GM18909 (cell line): ENCODE data around the gene VARS1.

ENCODE experiments used
- ATAC-seq: cut with Tn5 transposase; IDR thresholded peaks from one replicate; pipeline ENCODE4 v1.9.1; 2021; ENCODE audit warnings: mild to moderate bottlenecking; ENCODE audit not compliant: unreplicated experiment, poor library complexity

The VARS1 gene

DNA sequence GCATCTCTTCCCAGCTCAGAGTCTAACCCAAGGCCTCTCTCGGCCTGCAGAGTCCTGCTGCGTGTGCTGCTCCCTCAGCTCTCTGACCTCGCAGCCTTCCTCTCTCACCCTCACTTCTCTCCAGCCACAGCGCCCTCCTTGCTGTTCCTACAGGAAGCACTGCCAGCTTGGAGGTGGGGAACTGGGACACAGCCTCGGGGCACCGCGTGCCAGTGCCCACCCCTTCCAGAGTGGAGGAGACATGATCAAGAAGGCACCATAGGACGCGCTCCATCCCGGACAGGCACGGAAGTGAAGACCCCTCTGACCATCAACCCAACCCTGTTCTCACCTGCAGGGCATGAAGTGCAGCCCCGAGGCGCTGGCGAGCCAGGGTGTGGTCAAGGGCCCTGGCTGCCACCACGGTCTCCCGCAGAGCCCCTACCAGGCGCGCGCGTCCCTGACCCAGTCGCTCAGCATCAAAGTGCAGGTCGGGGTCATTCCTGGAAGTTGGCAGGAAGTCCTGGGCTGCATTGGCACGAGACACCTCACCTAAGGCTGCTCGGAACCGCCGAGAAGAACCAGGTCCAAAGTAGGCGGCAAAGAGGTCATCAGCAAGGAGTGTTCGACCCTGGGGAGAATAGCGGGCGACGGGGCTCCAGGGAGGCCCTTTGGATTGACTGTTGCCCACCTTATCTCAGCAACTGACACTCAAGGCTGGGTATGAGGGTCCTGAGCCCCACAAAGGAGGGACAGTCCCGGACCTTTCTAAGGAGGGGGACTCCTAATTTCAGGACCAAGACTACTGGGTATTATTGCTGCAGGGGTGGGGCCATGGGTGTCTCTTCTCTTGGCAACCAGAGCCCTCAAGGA is 19.7 kb downstream of the VARS1 start:
- ATAC-seq = no peak

DNA sequence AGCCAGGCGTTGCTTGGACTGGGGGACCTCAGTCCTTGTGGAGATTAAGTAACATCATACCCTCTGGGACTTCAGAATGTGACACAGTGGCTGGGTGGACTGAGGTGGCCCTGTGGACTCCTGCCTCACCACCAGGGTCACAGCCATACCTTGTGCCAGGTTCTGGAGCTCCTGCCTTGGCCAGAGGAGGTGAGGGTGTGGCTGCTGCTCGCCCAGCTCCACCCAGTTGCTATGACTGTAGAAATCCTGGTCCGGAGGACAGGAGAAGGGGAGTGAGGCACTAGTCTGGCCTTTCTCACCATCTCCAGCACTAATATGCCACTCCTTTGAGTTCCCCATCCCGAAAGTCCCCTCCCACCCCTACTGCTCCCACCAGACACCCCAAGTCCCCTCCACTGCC is 20.4 kb downstream of the VARS1 start:
- no peak for ATAC-seq

DNA sequence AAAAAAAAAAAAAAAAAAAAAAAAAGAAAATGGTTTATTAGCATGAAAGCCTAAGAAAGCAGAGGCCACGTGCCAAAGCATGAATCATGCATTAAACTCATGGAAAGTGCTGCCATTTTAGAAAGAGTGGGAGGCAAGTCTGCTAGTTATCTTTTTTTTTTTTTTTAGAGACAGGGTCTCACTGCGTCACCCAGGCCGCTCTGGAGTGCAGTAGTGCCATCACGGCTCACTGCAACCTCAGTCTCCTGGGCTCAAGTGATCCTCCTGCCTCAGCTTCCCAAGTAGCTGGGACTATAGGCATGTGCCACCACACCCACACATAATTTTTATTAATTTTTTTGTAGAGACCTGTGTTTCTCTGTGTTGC is 23.6 kb downstream of the VARS1 start:
- ATAC-seq = no peak

DNA sequence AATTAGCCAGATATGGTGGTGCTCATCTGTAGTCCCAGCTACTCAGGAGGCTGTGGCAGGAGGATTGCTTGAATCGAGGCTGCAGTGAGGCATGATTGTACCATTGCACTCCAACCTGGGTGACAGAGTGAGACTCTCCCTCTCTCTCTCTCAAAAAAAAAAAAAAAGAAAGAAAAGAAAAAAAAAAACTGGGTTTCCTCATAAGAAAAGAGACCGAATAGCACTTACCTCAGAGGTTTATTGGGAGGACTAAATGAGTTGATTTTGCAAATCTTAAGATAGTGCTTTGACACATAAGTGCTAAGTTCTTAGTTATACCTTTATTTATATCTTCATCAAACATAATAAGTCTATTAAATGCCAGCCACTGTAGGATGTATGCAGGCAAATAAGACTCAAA is 24.7 kb downstream of the VARS1 start:
- ATAC-seq = no peak

DNA sequence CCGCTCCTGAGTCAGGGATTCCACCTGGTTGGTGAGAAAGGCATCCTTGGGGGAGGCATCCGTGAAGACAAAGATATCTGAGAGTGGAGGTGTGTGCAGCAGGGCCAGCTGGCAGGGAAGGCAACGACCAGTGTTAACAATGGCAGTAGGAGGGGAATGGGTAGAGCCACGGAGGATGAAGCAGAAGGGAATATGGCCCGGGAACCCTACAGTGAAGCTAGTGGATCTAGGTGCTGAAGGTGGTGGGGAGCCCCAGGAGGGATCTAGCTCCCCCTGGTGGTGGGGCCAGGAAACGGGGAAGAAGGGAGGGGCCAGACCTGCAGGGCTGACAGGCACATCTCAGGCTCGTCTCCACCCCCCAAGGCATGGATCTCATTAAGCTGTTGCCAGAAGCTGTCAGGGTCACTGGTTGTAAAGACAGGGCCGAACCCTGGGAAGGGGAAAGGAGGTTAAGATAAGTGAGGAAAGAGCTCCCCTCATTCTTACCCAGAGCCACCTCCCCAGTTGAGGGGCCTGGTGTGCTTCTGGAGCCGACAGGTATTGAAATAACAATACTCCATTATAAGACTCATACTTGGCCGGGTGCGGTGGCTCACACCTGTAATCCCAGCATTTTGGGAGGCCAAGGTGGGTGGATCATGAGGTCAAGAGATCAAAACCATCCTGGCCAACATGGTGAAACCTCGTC is 25.7 kb downstream of the VARS1 start:
- ATAC-seq = no peak

DNA sequence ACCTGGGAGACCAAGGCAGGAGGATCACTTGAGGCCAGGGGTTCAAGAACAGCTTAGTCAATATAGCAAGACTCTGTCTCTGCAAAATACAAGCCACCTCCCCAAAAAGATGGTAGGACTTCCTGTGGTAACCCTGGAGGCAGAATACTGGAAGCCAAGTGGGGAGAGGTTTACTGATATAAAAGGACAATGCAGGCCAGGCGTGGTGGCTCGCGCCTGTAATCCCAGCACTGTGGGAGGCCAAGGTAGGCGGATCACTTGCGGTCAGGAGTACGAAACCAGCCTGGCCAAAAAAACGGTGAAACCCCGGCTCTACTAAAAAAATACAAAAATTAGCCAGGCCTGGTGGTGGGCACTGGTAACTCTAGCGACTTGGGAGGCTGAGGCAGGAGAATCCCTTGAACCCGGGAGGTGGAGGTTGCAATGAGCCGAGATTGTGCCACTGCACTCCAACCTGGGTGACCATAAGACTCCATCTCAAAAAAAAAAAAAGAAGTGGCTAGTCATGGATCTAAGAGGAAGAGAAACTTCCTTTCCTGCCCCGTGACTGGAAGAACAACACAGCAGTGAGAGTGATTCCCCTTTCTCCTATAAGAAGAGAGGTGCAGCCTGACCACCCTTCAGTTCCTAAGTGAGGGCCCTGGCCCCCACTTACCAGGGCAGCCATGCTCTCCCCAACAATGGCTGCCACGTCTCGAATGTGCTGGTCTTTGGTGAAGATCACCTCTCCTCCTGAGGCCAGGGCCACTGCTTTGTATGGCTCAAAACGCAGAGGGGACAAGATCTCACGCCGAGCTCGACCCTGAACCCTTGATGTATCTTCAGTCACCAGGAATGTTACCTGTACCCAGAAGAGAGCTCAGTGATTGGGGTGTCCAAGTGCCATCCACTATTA is 26.9 kb downstream of the VARS1 start:
- no peak for ATAC-seq

DNA sequence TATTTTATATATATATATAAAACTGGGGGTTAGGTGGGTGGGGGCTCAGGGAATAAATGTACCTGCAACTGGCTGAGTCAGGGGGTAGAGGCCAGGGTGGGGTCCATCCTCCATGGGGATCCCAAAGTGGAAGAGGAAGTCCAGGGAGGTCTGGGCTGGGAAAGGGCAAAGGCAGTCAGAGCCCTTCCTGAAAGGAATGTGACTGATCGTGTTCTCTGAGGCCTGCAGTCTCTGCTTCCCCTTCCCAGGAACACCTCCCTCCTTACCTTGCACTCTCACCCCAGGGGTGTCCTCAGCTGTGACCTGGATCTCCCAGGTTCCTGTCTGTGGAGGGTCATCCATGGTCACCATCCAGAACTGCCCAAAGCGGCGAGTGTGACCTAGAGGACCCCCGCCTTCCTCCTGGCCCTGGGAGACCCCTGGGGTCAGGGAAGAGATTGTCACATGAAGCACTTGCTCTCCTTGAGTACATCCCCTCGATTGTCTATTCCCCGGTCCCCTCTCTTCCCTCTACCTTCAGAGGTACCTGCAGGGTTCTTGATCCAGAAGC is 28.4 kb downstream of the VARS1 start:
- no peak for ATAC-seq

DNA sequence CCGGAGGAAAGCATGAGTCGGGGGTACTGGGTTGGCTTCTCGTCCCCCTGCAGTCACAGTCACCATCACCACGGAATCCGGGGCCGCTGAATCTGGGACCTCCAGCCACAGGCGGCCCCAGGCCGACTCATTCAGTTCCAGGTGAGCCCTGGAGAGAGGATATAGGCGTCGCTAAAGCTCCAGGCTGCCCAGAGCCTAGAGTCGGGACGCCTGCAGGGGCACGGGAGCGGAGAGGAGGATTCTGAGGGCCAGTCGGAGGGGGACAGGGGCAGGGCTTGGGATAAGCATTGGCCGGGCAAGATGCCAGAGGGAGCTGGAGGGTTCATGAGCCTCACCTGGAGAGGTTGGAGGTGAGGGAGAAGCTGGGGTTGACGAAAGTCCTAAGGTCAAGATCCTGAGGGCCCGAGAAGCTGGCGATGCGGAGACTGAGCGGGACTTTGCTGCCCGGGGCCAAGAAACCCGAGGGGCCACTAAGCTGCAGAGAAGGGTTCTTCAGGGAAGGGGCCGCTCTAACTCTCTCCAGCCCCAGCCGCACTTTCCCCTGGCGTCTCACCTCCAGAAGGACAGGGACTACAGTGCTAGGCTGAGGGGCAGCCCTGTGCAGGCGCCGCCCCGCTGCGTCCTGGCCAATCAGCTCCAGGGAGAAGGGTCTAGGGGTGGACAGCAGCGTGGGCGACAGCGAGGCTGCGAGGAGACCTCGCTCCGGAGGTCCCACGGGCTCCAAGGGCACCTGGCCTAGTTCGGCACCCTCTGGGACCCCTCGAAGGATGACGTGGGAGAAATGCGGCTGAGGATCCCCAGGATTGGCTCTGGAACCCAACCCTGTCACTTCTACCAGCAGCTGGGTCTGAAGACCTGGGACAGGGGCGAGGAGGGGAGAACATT is 29.4 kb downstream of the VARS1 start:
- no peak for ATAC-seq

DNA sequence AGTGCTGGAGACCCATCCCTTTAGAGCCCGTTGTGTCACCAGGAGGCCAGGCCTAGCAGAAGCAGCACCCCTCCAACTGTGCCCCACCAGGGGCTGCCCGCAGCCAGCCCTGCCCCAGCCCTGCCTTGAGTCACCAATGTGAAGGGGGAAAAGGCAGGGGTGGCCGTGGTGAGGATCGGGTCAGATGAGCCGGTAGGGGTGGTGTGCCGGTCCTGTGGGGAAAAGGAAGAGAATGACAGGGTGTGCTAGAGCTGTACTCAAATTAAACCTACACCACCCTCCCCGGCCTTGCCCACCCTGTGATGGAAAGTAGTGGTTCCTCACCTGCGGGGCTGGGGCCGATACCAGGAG is 30.0 kb downstream of the VARS1 start:
- no peak for ATAC-seq

DNA sequence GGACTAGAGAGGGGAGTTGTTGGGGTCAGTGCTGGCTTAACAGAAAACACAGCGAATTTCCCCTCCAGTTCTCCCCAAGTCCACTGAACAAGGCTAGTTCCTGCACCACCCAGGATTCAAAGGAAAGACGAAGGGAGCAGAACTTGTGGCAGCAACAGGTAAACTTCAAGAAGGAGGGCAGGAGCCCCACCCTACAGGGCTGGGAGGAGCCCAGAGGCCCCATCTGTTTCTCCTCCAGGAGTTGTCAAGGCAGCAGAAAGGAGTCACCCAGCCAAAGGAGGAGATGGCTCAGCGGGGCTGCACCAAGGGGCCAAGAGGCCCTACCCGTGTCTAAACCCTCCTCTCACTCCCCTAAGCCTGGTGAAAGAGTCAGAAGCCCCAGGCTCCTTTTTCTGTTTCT is 31.4 kb downstream of the VARS1 start:
- ATAC-seq = no peak

DNA sequence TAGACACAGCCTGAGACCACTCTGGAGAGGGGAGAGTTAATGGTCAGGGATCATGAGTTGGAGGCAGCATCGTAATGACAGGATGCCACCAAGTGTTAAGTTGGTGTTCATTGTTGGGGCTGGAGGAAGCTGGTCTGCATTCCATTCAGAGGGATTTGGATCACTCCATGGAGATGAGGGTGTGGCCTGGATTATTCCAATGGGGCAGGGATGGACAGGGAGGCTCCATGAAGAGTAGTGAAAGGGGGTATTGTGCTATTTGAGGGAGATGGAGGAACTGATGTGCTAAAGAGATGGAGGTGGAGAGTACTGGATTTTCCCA is 32.0 kb downstream of the VARS1 start:
- no peak for ATAC-seq

DNA sequence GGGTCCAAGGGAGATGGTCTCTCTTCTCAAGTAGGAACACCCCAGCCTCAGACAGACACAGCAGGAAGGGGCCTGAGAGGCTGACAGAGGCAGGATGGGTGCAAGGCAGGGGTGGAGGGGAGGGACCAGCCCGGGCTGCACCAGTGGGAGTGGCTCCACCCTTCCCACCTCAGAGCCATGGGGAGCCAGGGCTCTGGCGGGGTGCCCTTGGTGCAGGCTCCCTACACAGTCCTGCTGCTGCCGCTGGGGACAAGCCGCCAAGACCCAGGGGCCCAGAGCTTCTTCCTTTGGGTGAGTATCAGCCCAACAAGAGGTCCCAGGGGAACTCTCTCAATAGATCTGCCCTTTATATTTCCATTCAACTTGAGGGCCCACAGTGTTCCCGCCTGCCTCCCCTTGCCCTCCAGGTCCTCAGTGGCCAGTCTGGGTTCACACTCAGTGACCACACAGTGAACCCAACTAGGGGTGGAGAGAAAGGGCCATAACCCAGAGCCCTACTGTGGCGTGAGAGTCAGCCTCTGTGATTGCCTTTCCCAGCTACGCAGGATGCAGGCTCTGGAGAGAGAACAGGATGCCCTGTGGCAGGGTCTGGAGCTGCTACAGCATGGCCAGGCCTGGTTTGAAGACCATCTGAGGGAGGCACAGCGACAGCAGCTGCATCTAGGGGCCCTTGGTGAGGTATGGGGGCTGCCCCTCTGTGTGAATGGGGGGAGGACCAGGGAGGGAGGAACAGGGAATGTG is 32.5 kb downstream of the VARS1 start:
- no peak for ATAC-seq

DNA sequence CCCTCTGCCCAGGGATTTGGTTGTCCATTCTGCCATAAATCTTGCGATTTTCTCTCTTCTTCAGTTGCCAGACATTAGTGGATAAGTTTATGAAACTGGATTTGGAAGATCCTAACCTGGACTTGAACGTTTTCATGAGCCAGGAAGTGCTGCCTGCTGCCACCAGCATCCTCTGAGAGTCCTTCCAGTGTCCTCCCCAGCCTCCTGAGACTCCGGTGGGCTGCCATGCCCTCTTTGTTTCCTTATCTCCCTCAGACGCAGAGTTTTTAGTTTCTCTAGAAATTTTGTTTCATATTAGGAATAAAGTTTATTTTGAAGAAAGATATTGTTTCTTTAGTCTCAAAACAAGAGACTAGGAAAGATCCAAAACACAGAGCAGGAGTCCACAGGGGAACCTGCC is 33.2 kb downstream of the VARS1 start, which contains the start of gene SAPCD1:
Gene SAPCD1 (plus strand): TSS at position 301 of the 400 bp plus-strand sequence. CDS start 399 bp downstream, outside the sequence.
- ATAC-seq = no peak

DNA sequence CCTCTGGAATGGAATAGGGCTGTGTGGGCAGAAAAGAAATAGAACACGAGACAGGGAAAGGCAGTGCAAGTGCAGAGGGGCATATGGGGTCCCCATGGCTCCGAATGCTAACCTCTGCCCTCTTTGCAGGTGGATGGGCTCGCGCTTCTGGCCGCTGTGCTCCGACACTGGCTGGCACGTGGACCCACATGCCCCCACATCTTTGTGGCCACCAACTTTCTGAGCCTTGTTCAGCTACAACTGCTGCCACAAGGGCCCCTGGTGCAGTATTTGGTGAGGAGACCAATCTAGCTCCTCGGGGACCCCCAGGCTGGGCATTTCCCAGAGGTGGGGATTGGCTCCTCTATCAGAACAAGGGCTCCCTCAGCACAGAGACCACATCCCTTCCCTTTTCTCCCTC is 34.2 kb downstream of the VARS1 start:
- no peak for ATAC-seq

DNA sequence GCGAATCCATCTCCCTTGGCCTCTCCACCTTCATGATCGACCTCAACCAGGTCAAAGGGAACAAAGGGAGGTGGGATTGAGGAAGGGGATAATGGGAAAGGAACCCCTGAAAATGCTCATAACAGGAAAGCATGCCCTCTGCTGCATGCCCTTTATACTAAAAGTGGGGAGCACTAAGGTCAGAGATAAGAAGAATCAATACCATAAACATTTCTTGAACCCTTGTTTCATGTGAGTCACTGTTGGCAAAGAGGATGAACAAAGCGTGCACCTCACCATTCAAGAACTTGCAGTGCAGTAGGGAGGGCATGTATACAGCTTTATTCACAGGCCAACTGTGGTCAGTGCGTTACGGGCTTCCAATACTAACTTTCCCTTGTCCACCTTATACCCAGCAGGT is 34.8 kb downstream of the VARS1 start:
- no peak for ATAC-seq

DNA sequence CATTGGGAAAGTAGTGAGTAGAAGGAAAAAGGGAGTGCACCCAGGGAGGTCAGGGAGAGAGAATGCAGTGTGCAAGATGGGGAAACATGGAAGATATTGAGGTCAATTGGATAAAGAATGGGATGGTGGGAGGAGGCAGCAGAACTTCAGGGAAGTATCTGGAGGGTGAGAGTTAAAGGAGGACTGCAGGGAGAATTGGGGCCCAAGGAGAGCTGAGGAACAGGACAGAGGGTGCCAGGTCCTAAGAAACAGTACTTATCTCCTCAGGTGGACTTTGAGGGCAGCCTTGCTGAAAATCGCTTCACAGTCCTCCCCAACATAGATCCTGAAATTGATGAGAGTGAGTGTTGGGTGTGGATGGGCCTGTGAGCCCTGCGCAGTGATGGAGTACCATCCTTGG is 37.3 kb downstream of the VARS1 start:
- ATAC-seq = no peak

DNA sequence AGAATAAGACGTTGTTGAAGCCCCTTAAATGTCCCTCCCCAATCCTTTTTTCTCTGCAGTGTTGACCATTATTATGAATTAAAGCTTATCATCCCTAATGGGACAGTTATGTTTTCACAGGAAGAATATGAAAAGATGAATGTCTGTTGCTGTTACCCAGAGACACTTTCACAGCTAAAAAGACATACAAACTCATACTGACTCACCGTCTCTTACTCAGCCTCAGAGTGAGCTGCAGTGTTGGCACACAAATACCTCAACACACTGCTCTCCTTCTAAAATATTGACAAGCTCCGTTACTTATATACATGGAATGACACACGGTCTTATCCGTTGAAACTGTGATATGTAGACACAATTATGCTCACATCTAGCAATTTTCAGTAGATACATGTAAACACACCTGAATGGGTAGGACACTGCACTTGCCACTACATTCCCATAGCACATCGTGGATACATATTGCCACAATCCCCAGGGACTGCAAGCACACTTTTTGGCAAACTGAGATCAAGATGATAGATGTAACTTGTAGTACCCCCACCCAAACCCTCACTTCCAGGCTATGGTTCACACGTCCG is 42.7 kb downstream of the VARS1 start:
- no peak for ATAC-seq

DNA sequence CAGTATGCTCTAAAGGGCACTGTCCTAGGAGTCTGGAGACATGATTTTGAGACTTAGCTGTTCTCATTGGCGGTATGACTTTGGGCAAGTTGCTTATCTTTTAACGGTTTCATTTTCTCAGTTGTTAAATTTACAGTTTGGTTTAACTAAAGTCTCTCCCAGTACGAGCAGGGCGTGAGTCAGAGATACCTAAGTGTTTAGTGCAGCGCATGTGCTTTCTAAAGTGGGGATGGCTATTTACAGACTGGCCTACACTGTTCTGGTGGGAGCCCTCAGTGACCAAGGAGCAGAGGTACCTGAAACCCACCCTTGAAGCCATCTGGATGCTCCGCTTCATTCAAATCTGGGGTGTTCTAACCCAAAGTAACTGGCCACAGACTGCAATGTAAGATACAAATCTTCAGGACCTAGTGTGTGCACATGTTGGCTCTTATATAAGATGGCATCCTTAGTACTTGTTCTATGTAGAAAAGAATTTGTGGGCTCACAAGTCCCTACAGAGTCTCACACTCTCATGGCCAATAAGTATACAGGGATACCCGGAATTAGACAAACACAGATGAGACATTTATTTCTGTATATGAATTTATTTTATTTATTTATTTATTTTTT is 45.0 kb downstream of the VARS1 start:
- no peak for ATAC-seq
